ENCODE measurements around the gene FDX2.
A peak's percentile ranks its signal among the peaks of the same experiment; 100 is the strongest.

FDX2 gene

GRCh38 chr19:10332158-10332964, 16.5 kb upstream of the FDX2 start:
- Histone ChIP-seq H3K27me3 (no peaks in the 10 kb centered on the region), H3K27ac (peak overlapping the region; percentile 87), H3K9me3 (peaks cover 3% of the 10 kb centered on the region), H3K36me3 (peaks cover 86% of the 10 kb centered on the region), H3K4me3 (ENCODE audit: low read depth in 1 of 2, low read length in 1 of 2) (peak overlapping the region; percentile 87 to 95), H3K4me1 (ENCODE audit: control insufficient read depth in 1 of 2, insufficient read depth in 1 of 2, low read depth in 1 of 2, low read length in 1 of 2) (peaks cover 48 to 52% of the 10 kb centered on the region in 2 experiments)
- no peak for TF ChIP-seq CTCF (IDR thresholded peaks at IDR 0.05)

GRCh38 chr19:10329555-10329954, 13.7 kb upstream of the FDX2 start:
- peaks cover 87% of the 10 kb centered on the region for H3K36me3 ChIP-seq
- no peaks in the 10 kb centered on the region for H3K27me3 ChIP-seq
- H3K9me3 ChIP-seq = peaks cover 3% of the 10 kb centered on the region
- H3K27ac ChIP-seq = no peak overlapping the region
- peaks cover 23 to 25% of the 10 kb centered on the region in 2 experiments for H3K4me1 ChIP-seq (ENCODE audit: control insufficient read depth in 1 of 2, insufficient read depth in 1 of 2, low read depth in 1 of 2, low read length in 1 of 2)
- no peak overlapping the region for H3K4me3 ChIP-seq (ENCODE audit: low read depth in 1 of 2, low read length in 1 of 2)
- no peak for TF ChIP-seq CTCF (IDR thresholded peaks at IDR 0.05)

GRCh38 chr19:10328558-10329429, 13.0 kb upstream of the FDX2 start:
- H3K4me3 ChIP-seq (ENCODE audit: low read depth in 1 of 2, low read length in 1 of 2) = no peak overlapping the region
- no peaks in the 10 kb centered on the region for H3K9me3 ChIP-seq
- H3K36me3 ChIP-seq = peaks cover 87% of the 10 kb centered on the region
- H3K4me1 ChIP-seq (ENCODE audit: control insufficient read depth in 1 of 2, insufficient read depth in 1 of 2, low read depth in 1 of 2, low read length in 1 of 2) = peaks cover 15 to 17% of the 10 kb centered on the region in 2 experiments
- no peak for TF ChIP-seq CTCF (IDR thresholded peaks at IDR 0.05)
- no peak overlapping the region for H3K27ac ChIP-seq
- no peaks in the 10 kb centered on the region for H3K27me3 ChIP-seq

GRCh38 chr19:10327793-10328192, 12.0 kb upstream of the FDX2 start:
- H3K27me3 ChIP-seq = no peaks in the 10 kb centered on the region
- no peak overlapping the region for H3K27ac ChIP-seq
- no peak overlapping the region for H3K4me3 ChIP-seq (ENCODE audit: low read depth in 1 of 2, low read length in 1 of 2)
- H3K4me1 ChIP-seq (ENCODE audit: control insufficient read depth in 1 of 2, insufficient read depth in 1 of 2, low read depth in 1 of 2, low read length in 1 of 2) = peaks cover 8 to 13% of the 10 kb centered on the region in 2 experiments
- peaks cover 87% of the 10 kb centered on the region for H3K36me3 ChIP-seq
- no peak for TF ChIP-seq CTCF (IDR thresholded peaks at IDR 0.05)
- no peaks in the 10 kb centered on the region for H3K9me3 ChIP-seq

- no peak for TF ChIP-seq CTCF (IDR thresholded peaks at IDR 0.05)
- no peaks in the 10 kb centered on the region for H3K27me3 ChIP-seq
- H3K4me1 ChIP-seq (ENCODE audit: control insufficient read depth in 1 of 2, insufficient read depth in 1 of 2, low read depth in 1 of 2, low read length in 1 of 2) = no peaks in the 10 kb centered on the region
- no peaks in the 10 kb centered on the region for H3K9me3 ChIP-seq
- H3K36me3 ChIP-seq = peaks cover 99% of the 10 kb centered on the region
- H3K4me3 ChIP-seq (ENCODE audit: low read depth in 1 of 2, low read length in 1 of 2) = no peak overlapping the region
- no peak overlapping the region for H3K27ac ChIP-seq
These were observed 9.9 kb upstream of the FDX2 start for GRCh38 chr19:10325732-10326131.

Data from neutrophil (primary cell).